ENCODE results near the gene PLXNA3. TPM values are rescaled to one million over a fixed set of nuclear protein-coding genes. Genes with fewer than 3 reads are reported as not detected.

PLXNA3 gene
- total RNA-seq, 1 experiment from 2014 or later = 89.3 TPM

DNA sequence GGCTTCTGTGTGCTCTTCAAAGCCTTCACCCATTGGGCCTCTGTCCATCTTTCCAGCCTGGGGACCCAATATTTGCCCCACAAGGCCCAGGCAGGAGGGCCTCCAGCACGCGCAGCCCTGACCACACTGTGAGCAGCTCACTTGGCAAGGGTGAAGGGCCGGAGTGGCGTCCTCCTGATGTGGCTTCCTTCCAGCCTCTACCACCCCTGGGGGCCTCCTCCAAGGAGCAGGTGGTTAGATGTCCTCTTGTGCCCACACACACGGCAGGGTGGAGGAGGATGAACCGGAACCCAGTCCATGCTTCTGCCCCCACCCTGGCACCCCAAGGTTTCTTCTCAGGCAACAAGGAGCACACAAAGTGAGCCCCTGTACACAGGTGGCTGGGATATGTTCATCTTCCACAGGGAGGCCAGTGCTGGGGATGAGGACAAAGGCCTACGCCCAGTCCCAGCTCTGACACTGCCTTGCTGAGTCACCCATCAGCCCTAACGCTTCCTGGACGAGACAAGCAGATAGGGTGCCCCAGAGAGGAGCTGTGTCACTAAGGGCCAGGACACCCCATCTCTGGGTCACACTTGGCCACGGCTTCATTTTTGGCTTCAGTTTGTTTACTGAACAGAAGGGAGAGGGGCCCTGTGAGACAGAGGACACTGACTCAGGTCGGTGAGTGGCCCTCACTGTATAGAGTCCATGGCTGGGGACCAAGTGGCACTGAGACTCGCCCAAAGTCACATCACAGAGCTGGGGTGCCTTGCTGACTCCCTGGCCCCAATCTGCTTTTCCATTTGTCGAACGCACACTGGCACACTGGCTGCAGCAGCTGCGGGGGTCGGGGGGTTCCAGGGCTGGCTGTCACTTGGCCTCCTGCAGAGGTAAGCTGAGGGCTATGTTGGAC, 26.4 kb downstream of the PLXNA3 start:
- H3K4me2 ChIP-seq (ENCODE audit: low read length) = peak overlapping the region; percentile 74; the same call in 1 of the 2 replicates

More for the DNA sequence above, 26.4 kb downstream of the PLXNA3 start:
- no peak overlapping the region for H2AFZ ChIP-seq (ENCODE audit: low read depth, low read length, poor library complexity, severe bottlenecking)
- no peak for TF ChIP-seq FOSL1 (IDR thresholded peaks at IDR 0.05; ENCODE audit: low read depth)
- TF ChIP-seq POLR2AphosphoS5 (IDR thresholded peaks at IDR 0.05; ENCODE audit: low read depth, low read length) = no peak
- TF ChIP-seq EZH2 (IDR thresholded peaks at IDR 0.05) = no peak
- TF ChIP-seq SRF (IDR thresholded peaks at IDR 0.05; ENCODE audit: low read depth) = no peak
- TF ChIP-seq REST (IDR thresholded peaks at IDR 0.05; ENCODE audit: low read depth) = no peak
- TF ChIP-seq EZH2phosphoT487 (IDR thresholded peaks at IDR 0.05; ENCODE audit: borderline replicate concordance) = no peak
- no peak for TF ChIP-seq EGR1 (IDR thresholded peaks at IDR 0.05; ENCODE audit: low read depth)
- TF ChIP-seq SP1 (IDR thresholded peaks at IDR 0.05; ENCODE audit: low read depth) = no peak
- TF ChIP-seq CBX3 (IDR thresholded peaks at IDR 0.05; ENCODE audit: low read depth) = no peak
- TF ChIP-seq, protein P1, sequence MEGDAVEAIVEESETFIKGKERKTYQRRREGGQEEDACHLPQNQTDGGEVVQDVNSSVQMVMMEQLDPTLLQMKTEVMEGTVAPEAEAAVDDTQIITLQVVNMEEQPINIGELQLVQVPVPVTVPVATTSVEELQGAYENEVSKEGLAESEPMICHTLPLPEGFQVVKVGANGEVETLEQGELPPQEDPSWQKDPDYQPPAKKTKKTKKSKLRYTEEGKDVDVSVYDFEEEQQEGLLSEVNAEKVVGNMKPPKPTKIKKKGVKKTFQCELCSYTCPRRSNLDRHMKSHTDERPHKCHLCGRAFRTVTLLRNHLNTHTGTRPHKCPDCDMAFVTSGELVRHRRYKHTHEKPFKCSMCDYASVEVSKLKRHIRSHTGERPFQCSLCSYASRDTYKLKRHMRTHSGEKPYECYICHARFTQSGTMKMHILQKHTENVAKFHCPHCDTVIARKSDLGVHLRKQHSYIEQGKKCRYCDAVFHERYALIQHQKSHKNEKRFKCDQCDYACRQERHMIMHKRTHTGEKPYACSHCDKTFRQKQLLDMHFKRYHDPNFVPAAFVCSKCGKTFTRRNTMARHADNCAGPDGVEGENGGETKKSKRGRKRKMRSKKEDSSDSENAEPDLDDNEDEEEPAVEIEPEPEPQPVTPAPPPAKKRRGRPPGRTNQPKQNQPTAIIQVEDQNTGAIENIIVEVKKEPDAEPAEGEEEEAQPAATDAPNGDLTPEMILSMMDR (IDR thresholded peaks at IDR 0.05 in 2 of 3, conservative IDR thresholded peaks at IDR 0.05 in 1 of 3; ENCODE audit: borderline replicate concordance in 1 of 3, insufficient read depth in 1 of 3, low read depth in 2 of 3, low read length in 2 of 3) = no peak
- TF ChIP-seq, protein P2, sequence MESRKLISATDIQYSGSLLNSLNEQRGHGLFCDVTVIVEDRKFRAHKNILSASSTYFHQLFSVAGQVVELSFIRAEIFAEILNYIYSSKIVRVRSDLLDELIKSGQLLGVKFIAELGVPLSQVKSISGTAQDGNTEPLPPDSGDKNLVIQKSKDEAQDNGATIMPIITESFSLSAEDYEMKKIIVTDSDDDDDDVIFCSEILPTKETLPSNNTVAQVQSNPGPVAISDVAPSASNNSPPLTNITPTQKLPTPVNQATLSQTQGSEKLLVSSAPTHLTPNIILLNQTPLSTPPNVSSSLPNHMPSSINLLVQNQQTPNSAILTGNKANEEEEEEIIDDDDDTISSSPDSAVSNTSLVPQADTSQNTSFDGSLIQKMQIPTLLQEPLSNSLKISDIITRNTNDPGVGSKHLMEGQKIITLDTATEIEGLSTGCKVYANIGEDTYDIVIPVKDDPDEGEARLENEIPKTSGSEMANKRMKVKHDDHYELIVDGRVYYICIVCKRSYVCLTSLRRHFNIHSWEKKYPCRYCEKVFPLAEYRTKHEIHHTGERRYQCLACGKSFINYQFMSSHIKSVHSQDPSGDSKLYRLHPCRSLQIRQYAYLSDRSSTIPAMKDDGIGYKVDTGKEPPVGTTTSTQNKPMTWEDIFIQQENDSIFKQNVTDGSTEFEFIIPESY (IDR thresholded peaks at IDR 0.05; ENCODE audit: extremely low read depth, insufficient replicate concordance, low read length) = no peak
- no peak for TF ChIP-seq ZFX (IDR thresholded peaks at IDR 0.05)
- TF ChIP-seq JUND (IDR thresholded peaks at IDR 0.05) = no peak
- no peak for TF ChIP-seq CEBPB (IDR thresholded peaks at IDR 0.05; ENCODE audit: low read depth)
- intact Hi-C loops (cut with micrococcal nuclease) = no loop called here
- peak overlapping the region; percentile 26; the same call in 1 of the 2 replicates for H3K27ac ChIP-seq (ENCODE audit: low read depth, low read length)
- peaks cover 0 to 10% of the 10 kb centered on the region in 2 experiments; a peak in 1 of 4 replicates for H3K36me3 ChIP-seq (ENCODE audit: control insufficient read depth in 1 of 2, insufficient read depth in 2 of 2, low read length in 2 of 2)
- CTCF ChIA-PET = no interaction called here
- H3K9me3 ChIP-seq (ENCODE audit: control insufficient read depth in 1 of 2, insufficient read depth in 1 of 2, low read depth in 1 of 2, low read length in 2 of 2) = no peaks in the 10 kb centered on the region
- no peak for DNase-seq (ENCODE audit: low read depth, low spot score)
- no peaks in the 10 kb centered on the region for H3K27me3 ChIP-seq (ENCODE audit: insufficient read depth, low read length)
- peaks cover 9 to 32% of the 10 kb centered on the region in 2 experiments for H3K4me1 ChIP-seq (ENCODE audit: control insufficient read depth in 1 of 2, insufficient read depth in 2 of 2, low read length in 2 of 2)
- no peaks in the 10 kb centered on the region for H3K9me2 ChIP-seq (ENCODE audit: insufficient read depth)
- no peak overlapping the region; a peak in 1 of 4 replicates for H3K4me3 ChIP-seq (replicated peaks in 1 of 2; ENCODE audit: low read depth in 1 of 2, low read length in 2 of 2)
- H4K20me1 ChIP-seq (ENCODE audit: insufficient read depth) = no peaks in the 10 kb centered on the region
- H3K9ac ChIP-seq (ENCODE audit: low read length) = no peak overlapping the region
- H3K79me2 ChIP-seq (ENCODE audit: insufficient read depth, low read length) = peaks cover 15% of the 10 kb centered on the region
- RAD21 ChIA-PET (ENCODE audit: low non-redundant PET in 1 of 2, low total read pairs in 2 of 2, uncharacterized antibody in 2 of 2, unreplicated experiment in 2 of 2) = no interaction called here
- ATAC-seq = no peak
- POLR2A ChIA-PET = no interaction called here
- BruUV-seq (replicated peaks) = no TSS peak
